GM19240 (cell line): ENCODE data around the gene SRRM4.
"Not testable (repeated sequence)": the region's sequence is repeated elsewhere in the genome, so short reads cannot be mapped to it uniquely, and the experiment has no call there.

Experiments used
- DNase-seq: peaks from one replicate; pipeline ENCODE4 v3.0.0; 2011; ENCODE audit warnings: low spot score; ENCODE audit not compliant: insufficient read length

SRRM4 gene

DNA sequence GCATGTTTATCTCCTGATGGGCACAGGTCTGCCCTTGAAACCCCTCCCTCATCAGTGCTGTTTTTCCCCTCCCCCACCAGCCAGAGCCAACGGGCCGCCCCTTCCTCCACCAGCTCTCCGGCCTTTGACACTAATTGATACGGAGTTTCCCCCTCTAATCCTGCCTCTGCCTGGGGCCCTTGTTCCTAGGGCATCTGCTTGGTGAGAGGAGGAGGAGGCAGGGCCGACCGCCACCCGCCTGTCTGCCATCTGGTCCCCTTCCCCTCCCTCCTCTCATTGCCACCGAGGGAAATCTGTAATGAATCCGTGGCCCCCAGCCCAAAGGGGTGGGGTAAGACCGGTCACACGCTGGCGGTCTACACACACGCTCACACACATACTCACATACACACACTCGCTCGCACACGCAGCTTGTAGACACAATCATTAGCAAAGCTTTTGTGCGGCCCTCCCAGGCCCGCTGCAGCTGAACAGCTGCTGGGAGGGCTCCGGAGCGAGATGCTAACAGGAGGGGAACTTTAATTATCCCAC is 27.4 kb downstream of the SRRM4 start:
- DNase-seq = no peak

DNA sequence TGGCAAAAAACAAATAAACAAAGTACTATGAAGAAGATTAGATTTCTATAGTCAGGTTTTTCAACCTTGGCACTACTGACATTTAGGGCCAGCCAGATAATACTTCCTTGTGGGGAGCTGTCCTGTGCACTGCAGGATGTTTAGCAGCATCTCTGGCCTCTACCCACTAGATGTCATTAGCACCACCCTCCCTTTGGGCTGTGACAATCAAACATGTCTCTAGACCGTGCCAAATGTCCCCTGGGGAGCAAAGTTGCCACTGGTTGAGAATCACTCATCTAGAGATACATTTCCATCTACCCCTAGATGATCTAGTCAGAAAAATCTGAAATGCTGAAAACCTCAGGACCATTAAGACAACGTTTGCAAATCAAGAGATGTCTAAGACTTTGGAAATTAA is 29.9 kb downstream of the SRRM4 start:
- DNase-seq = no peak

- no peak for DNase-seq
Observed at GRCh38 chr12:119012179-119012578, 30.8 kb downstream of the SRRM4 start.

DNA sequence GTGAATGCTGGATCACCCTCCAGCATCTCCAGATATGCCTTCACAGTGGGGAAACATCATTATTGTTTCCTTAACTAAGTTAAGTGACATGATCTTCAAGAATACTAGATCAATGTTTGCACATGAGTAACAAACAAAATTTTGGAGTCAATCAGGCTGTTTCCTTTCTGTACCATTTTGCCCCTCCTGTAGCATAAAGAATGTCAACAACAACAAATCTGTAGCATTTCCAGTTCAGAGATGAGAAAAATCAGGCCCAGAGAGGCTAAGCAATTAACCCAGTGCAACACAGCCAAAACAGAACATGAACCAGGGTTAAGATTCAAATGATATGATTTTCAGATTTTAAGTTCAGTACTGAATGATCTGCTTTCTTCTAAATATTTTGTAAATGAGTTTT is 31.7 kb downstream of the SRRM4 start:
- DNase-seq = no peak

GRCh38 chr12:119014368-119014767 is 33.0 kb downstream of the SRRM4 start:
- no peak for DNase-seq

DNA sequence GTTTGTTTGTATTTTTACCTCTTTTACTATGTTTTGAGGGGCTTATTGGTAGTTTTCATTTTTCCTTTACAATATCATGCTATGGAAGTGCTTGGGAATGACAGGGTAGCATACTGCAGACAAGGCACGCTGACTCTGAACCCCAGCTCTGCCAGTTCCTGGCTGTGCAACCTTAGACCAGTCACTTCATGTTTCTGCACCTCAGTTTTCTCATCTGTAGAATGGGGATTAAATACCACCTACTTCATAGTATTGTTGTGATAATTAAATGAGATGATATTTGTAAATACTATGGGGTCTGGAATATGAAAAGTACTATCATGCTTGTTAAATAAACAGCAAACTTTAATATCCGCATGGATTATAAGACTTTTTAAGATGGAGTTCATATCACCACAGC is 35.4 kb downstream of the SRRM4 start:
- no peak for DNase-seq

- no peak for DNase-seq
Observed at GRCh38 chr12:119019166-119019565, 37.8 kb downstream of the SRRM4 start.

DNA sequence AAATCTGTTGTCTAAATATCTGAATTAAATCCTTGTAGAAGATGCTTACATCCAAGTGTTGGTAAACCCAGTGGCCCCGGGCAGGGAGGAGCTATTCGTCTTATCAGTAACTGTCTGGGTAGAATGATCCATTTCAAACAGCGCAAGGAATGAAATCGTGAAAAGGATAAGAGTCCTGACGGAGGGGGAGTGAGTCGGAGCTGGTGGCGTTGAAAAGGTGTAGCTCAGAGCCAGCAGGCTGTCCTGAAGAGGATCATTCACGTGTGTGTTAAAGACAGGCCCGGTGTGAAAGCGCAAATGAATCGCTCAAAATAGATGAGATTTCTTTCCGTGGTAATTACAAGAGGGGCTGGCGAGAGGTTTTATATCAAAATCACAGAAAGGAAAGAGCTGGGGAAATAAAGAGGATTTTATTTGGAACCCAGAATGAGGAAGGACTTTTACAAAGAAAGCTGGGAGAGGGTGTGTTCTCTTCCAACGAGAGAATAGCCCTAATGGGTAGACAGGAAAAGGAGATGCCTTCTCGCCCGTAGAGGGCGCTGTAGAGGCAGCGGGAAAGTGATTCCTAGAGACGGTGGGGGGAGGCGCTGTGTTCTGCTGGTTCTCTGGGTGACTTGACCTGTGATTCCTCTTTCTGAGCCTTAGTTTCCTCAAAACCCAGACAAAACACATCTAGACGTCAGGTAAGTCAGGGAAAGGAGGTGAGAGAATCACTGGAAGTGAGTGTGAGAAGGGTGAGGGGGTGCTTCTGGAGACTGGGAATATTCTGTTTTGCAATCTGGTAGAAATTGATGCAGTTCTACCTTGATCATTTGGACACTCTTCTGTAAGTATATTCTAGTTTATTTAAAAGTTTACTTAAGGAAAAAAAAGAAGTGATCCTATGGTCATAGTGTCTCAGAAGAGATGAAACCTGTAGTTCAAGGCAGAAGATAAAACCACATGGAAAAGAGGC is 39.3 kb downstream of the SRRM4 start:
- DNase-seq = peak; percentile 7

GRCh38 chr12:119024356-119024755 is 43.0 kb downstream of the SRRM4 start:
- DNase-seq = no peak

DNA sequence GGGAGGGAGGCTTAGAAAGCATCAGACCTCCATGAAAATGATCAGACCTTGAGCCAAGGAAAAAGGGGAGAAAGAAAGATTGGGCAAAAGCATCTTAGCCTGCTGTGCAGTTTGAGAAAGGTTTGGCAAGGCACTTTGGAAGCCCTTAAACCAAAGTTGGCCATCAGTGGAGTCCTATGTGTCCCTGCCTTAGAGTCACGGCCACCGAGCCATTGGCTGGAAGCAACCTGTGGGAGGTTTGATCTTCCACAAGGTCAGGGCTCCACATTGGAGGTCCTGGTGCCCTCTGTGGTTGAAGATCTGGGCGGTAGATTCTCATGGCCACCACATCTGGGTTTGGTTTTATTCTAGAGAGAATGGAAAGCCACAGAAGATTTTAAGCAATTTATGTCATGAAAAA is 44.4 kb downstream of the SRRM4 start:
- no peak for DNase-seq

- DNase-seq = not testable (repeated sequence)
Observed at GRCh38 chr12:119033332-119033731, 52.0 kb downstream of the SRRM4 start.

GRCh38 chr12:119036878-119037825 is 55.8 kb downstream of the SRRM4 start:
- no peak for DNase-seq

DNA sequence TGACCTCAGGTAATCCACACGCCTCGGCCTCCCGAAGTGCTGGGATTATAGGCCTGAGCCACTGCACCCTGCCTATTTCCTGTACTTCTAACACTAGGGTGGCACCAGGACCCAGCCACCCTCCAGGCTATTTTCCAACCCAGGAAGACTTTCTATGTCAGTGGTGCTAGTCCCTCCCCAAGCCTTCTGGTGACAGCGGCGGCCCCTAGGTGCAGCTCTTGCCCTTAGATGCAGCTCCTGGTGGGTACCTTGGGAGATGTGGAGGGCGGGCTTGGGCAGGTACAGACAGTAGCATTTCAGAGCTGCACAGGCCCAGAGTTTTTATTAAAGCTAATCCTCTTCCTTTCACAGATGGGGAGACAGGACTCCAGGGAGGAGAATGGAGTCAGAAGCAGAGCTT is 62.8 kb downstream of the SRRM4 start:
- DNase-seq = no peak

DNA sequence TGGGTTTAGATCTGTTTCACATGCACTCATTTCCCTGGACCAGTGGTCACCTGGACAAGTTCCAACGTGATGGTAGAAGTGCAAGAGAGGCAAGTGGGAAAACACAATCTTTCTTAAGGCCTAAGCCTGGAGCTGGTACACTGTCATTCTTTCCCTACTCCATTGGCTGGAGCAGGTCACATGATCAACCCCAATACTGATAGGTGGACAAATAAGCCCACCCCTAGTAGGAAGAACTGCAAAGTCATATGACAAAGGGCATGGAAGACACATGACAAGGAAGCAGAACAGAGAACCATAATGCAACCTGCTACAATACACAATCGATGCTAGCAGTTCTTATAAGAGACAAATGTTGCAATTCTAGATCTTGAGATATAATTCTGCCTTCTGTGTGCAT is 66.3 kb downstream of the SRRM4 start:
- DNase-seq = no peak

DNA sequence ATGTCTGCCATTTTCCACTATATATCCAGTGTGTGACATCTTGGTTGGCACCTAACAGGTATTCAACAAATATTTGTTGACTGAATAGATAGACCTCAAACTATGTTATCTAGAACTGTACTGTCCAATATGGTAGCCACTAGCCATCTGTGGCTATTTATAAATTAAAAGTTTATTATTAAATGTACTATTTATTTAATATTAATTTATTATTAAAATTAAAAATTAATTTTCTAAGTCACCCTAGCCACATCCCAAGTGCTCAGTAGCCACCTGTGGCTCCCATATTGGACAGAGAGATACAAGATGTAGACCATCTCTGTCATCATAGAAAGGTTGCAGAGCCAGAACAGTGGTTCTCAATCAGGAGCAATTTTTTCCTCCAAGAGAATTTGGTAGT is 69.3 kb downstream of the SRRM4 start:
- no peak for DNase-seq

- DNase-seq = no peak
Observed at GRCh38 chr12:119051474-119051873, 70.1 kb downstream of the SRRM4 start.

DNA sequence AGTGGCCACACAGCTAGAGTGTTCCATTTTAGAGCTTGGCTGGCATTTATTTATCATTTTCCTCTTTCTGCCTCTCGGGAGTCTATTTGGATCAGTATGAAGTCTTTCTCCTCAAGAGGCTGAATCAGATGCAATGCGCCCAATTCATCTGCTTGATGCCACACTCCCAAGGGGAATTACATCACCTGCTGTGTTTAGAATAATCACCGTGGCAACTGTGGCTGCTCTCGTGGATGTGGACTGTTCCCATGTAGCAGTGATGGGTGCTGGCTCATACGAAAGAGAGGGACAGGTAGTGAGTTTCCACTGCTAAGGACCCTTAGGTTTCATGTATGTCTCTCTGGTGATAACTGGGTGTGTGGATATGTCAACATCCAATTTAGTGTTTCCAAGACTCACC is 70.7 kb downstream of the SRRM4 start:
- no peak for DNase-seq

DNA sequence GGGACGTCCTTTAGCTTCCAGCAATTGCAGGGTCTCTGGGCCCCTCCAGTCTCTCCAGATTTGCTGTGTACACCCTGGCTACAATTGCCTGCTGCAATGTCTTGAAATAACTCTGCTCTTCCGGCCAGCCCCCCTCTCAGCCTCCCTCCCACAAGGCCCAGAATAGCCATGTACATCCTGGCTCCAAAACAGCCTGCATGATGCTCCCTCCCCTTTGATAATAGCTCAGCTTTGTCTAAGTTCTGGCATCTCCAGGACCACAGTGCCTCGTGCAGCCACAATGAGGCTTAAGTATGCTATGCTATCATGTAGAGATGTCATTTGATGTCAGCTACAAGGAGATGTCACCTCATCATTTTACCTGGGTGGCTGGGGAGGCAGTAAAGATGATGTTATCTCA is 74.6 kb downstream of the SRRM4 start:
- DNase-seq = no peak

DNA sequence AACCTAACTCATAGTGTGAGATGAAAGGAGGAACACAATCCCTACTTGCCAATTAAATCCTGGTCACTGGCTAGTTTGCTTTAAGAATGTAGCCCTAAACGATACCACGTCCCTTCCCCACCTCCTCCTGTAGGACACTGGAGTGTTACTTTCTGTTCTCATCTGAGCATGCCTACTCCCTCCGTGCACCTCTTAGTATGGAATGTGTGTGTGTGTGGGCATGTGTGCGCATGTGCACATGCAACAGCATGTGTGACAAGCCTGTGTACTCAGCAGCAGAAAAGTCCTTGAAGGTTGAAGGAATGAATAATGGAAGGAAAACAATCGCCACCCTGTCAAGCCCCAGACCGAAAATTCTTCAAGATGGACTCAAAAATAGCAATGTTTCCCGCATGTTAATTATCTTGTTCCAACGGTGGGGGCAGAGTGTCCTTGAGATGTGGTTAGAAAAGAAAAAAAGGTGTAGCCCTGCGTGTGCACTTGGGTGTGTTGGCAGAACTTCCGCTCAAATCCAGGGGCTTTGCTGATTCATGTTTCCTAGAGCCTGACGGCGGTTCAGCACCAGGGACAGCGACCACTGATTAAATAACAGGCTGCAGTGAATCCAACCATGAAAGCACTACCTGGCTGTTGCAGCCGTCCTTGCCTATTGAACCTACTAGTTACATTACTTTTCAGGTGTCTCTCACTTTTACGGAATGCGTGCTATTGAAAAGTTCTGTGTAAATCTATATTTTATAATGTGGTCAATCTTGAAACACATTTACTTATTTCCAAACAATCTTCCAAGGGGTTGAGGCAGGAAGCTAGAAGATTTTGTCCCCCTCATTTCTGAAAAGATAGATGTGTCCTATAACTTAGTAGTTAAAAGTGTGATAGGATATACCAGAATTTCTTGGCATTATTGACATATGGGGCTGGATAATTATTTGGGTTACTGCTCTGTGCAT is 79.8 kb downstream of the SRRM4 start:
- no peak for DNase-seq

DNA sequence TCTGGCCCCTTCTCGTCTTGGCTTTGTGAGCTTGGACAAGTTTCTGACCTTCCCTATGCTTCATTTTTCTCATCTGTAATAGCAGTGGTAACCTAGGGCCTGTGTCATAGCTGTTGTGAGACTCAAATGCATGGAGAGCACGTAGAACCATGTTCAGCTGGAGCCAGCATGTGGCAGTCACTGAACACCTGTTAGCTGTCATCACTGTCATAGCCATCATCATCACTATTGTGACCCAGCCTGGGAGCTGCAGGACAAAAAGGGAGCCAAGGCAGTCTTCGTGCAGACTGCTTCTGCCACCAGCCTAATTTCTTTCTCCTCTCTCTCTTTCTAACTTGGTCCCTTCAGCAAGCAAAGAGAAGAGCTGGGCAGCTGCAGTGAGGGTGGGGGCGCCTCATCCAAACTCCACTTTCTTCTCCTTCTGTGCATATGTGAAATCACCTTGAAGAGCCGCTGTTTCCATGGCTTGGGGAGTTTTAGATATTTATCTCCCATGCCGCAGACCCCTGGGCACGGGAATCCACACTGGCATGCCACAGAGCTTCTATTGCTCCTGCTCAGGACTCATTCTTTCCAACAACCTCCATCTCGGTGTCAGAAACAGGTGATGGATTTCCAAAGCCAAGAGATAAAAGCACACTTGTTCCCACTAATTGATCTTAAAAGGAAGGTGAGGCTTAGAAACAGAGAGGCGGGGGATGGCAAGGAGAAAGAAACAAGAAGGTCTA is 87.0 kb downstream of the SRRM4 start:
- DNase-seq = no peak
